Cardiac fibroblast (primary cell): Measurements from ENCODE around the gene TPM2.

Experiments
- DNase-seq, 2 donors: peaks; one replicate each; pipeline versions ENCODE4 v3.0.0 to v3.0.0-alpha.2; 2010; ENCODE audit warnings: low read depth in 2 of 2
- H3K4me3 ChIP-seq, 2 donors: replicated peaks in 1 of 2; 1 replicate in 1 of 2; 2 replicates in 1 of 2; pipeline ENCODE4 v1.5.1; 2011; ENCODE audit warnings: low read depth in 2 of 2, low read length in 2 of 2, mild to moderate bottlenecking in 2 of 2, moderate library complexity in 1 of 2
- TF ChIP-seq, protein P1 (sequence below): IDR thresholded peaks from one replicate; pipeline ENCODE4 v1.5.1; 2011; ENCODE audit warnings: low read depth, mild to moderate bottlenecking, low read length, inconsistent platforms

The TPM2 gene

DNA sequence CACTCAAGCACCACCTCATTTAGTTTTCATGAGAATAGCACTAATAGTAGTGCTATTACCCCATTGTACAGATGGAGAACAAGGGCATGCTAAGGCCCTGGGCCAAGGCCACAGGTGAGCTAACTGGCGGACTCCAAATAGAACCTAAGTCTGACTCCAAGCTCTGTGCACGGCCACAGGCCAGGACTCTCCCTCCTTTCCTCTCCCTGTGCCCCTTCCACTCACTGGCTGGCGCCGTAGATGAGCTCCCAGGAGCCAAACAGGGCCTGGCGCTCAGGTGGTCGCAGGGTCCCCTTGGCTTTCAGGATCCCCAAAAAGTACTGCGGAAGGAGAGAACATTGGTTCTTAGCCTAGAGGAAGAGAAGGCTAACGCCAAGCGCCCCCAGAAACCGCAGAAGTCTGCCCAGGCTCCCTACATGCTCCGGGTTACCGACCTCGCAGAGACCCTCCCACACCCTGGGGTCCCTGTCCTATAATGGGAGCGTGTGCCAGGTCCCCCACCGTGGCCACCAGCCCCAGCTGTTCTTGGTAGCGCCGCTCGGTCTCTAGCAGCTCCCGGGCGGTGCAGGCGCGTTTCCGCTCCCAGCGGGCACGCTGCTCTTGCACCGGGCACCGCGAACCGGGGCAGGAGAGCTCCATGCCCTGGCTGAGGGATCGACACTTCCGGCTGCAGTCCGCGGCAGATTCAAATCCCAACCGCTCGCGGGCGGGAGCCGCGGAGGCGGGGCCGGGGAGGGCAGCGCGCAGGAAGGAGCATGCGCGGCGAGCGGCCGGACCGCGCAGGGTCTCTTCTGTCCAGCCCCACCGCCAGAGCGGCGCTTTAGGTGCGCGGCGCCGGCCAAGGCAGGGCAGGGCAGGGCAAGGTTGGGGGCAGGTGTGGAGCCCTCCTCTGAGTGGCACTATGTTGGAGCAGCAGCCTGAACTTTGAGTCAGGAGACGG lies 24.9 kb downstream of the TPM2 start, which contains the start of gene ARHGEF39:
Gene ARHGEF39 (minus strand): TSS at position 665 of the 940 bp plus-strand sequence. CDS start 26 bp downstream, at position 639.
- DNase-seq: peak; percentile 66 to 79
- TF ChIP-seq, protein P1, sequence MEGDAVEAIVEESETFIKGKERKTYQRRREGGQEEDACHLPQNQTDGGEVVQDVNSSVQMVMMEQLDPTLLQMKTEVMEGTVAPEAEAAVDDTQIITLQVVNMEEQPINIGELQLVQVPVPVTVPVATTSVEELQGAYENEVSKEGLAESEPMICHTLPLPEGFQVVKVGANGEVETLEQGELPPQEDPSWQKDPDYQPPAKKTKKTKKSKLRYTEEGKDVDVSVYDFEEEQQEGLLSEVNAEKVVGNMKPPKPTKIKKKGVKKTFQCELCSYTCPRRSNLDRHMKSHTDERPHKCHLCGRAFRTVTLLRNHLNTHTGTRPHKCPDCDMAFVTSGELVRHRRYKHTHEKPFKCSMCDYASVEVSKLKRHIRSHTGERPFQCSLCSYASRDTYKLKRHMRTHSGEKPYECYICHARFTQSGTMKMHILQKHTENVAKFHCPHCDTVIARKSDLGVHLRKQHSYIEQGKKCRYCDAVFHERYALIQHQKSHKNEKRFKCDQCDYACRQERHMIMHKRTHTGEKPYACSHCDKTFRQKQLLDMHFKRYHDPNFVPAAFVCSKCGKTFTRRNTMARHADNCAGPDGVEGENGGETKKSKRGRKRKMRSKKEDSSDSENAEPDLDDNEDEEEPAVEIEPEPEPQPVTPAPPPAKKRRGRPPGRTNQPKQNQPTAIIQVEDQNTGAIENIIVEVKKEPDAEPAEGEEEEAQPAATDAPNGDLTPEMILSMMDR: no peak
- H3K4me3 ChIP-seq: peak within 1 kb of the TSS; percentile 56 to 65

DNA sequence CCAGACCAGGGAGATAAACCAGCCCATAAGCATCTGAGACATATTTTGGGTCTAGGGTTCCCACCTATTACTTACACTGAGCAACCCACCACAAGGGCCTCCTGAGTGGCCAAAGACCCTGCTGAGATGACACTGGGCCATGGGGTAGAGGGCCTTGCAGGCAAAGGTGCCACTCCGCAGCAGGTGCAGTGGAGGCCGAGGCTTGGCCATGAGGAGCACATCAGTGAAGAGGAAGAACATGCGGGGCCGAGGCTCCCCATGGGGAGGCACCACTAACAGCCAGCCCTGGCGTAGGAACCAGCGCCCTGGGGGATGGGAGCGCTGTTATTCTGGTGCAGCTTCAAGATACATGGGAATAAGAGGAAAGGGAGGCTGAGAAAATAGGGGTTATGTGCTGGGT lies 27.3 kb downstream of the TPM2 start:
- no peak overlapping the region for H3K4me3 ChIP-seq
- TF ChIP-seq, protein P1: no peak
- no peak for DNase-seq

DNA sequence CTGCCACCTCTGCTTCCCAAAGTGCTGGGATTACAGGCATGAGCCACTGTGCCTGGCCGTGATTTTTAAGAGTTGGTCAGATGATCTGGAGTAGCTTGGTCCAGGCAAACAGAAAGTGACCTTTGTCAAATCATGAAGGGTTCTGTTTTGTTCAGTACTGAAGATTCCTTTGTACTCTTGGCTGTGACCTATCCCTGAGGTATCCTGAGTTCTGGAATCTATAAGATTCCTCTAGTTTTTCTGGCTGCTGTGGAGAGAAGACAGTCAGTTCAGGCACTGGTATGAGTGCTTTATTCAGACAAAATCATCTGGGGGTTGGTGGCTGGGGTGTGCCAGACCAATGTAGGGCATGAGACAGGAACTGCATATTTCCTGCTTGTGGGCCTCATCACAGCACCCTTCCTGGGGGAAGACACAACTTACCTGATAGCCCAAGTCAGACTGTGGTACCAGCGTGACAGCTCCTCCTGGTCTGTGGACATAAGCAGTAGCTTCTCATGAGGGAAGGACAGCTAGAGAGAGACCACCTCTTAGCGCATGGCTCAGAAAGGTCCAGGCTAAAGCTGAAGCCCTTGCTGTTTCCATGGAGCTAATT lies 27.9 kb downstream of the TPM2 start:
- H3K4me3 ChIP-seq: no peak overlapping the region
- no peak for DNase-seq
- TF ChIP-seq, protein P1: no peak

DNA sequence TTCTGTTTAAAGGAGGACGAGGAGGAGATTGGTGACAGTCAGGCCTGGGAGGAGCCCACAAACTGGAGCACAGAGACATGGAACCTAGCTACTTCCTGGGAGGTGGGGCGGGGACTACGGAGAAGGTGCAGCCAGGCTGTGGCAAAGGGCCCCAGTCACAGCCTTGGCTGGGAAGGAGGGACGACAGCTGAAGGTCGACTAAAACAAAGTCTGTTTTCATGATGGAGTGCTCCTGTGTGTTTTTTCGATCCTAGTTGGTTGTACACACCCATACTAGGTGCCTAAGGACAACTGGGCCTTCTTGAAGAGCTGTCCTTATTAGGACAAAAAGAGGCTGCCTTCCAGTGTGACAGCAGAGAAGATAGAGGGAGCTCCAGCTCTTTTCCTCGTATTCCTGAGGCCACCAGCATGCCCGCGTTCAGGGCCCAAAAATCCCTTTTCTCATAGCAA lies 28.7 kb downstream of the TPM2 start:
- DNase-seq: peak; percentile 56 to 64
- TF ChIP-seq, protein P1: peak; percentile 30
- H3K4me3 ChIP-seq: no peak overlapping the region

DNA sequence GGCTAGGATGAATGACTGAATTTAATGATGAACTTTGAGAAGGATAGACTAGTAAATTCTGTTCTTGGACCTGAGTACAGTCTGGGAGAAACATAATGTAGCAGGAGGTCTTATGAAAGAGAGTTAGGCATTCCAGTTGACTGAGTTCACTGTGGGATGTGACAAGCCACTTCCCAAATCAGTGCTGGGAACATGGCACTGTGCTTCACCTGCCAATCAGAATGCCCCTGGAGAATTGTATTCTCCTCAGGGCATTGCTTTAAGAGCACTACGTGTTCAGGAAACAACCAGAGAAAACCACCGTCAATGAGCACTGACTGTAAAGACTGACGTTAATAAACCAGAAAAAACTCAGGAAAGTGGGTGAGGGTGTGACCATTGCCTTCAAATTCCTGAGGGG lies 30.4 kb downstream of the TPM2 start:
- TF ChIP-seq, protein P1: no peak

DNA sequence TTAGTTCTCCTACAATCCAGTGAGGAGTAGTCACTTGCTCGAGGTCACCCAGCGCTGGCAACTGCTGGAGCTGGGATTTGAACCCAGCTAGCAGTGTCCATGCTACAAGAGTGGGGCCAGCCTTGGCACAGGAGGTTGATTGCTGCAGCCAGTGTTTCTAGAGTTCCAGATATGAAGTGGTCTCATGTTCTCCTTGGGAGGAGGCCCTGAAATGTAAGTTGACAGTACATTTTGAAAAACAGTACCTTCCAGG lies 30.8 kb downstream of the TPM2 start:
- TF ChIP-seq, protein P1: no peak
- DNase-seq: peak; percentile 52 to 74
- H3K4me3 ChIP-seq: peak overlapping the region; percentile 92 to 97

More for the DNA sequence above, 30.4 kb downstream of the TPM2 start:
- H3K4me3 ChIP-seq: peak overlapping the region; percentile 8 to 97
- DNase-seq: peak; percentile 82 to 95
